CD4-positive, alpha-beta T cell treated with Interleukin-17A for 1 hour (primary cell): ENCODE measurements around the gene FER.

ENCODE experiments used
- DNase-seq: peaks from one replicate; pipeline ENCODE4 v3.0.0-alpha.2; 2020

FER gene

GRCh38 chr5:109192555-109193281, 445.0 kb downstream of the FER start:
- no peak for DNase-seq

GRCh38 chr5:109195667-109196066, 448.0 kb downstream of the FER start:
- DNase-seq: no peak

- no peak for DNase-seq
Measured at GRCh38 chr5:109196087-109196822, 448.6 kb downstream of the FER start.

DNA sequence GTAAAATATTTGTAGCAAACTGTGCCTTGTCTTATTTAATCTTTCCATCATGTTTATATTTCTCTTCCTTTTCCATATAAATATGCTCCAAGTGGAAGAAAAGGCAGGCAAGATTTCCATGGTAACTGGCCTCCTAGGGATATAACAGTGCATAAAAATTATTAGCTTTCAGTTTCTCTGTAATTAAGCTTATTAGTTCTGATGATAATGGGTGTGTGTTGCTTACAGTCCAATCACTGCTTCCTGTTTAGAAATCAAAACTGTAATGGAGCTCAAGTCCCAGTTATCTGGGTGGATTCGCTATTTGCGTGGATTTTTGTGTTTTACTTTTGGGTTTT, 449.1 kb downstream of the FER start:
- no peak for DNase-seq

DNA sequence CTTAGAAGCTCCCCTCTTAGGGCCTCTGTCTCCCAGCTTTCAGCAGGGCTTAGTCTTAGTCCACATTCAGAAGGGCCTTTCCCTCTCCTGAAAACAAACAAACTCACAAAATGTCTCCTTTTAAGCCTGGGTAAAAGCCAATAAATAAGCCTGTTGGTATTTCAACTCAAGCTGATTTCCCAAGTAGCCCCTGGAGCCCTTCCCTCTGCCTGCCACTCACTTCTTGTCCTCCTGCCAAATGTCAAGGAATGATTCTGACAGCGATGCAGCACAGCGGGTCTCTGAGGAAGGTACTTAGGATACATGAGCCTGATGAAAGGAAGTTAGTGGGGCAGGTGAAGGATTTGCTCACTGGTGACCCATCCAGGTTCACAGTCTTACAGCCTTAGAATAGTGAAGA, 451.6 kb downstream of the FER start:
- no peak for DNase-seq

DNA sequence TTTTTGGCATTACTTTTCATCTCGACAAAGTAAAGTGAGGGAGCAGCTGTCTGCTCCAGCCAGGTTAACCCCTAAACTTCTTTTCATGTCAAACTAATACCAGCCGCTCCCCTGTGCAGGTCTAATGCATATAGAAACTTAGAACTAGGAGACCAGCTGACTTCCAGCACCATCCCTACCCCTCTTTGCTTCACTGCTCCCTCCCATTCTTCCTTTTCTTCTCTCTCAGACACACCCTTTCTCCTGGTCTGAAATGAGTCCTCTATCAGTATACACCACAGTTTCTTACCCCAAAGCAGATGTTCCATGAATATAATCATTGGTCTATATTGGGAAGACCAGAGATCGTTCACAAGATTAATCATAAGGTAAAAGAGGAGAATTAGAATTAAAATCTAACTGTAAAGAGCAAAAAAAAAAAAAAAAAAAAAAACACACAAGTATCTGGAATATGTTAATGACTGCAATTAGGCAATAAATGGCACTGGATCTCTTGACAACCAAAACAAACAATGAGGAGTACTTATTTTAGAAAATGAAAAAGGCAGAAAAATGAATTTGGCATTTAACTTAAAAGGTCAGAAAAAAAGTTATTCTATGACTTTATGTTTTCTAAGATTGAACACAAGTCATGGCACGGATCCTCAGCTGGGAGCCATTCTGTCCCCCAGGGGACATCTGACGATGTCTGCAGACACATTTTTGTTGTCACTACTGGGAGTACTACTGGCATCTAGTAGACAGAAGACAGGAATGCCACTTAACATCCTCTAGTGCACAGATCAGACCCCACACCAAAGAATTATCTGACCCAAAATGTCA, 452.3 kb downstream of the FER start:
- DNase-seq: no peak

- no peak for DNase-seq
Measured at GRCh38 chr5:109215040-109215439, 467.3 kb downstream of the FER start.

- DNase-seq: no peak
Measured at GRCh38 chr5:109218818-109219217, 471.1 kb downstream of the FER start.

GRCh38 chr5:109223531-109223930, 475.8 kb downstream of the FER start:
- no peak for DNase-seq

DNA sequence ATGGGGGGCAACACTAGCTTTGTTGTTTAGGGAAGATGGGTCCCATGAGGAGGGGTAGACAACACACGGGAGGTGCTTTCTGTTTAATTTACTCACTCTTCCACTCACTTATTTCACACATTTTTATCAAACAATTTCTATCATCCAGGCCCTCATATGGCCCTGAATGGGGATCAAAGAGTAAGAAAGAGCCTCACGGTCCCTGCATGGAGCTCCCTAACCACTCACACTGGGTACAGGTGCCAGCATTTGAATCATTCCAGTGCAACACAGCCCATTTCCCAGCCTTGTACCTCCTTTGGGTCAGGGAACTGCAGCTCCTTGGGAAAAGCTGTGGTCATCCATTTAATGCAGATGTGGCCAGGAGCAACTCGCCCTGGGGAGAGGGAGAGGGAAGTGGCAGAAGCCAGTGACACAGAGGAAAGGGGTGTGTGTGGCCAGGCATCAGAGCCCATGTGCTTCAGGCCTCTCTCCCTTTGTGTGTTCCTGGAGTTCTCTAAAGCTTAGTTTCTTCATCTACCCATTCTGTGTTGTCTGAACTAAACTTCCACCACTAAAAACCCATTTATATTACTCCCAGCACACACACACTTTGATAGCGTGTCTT, 476.7 kb downstream of the FER start:
- no peak for DNase-seq

DNA sequence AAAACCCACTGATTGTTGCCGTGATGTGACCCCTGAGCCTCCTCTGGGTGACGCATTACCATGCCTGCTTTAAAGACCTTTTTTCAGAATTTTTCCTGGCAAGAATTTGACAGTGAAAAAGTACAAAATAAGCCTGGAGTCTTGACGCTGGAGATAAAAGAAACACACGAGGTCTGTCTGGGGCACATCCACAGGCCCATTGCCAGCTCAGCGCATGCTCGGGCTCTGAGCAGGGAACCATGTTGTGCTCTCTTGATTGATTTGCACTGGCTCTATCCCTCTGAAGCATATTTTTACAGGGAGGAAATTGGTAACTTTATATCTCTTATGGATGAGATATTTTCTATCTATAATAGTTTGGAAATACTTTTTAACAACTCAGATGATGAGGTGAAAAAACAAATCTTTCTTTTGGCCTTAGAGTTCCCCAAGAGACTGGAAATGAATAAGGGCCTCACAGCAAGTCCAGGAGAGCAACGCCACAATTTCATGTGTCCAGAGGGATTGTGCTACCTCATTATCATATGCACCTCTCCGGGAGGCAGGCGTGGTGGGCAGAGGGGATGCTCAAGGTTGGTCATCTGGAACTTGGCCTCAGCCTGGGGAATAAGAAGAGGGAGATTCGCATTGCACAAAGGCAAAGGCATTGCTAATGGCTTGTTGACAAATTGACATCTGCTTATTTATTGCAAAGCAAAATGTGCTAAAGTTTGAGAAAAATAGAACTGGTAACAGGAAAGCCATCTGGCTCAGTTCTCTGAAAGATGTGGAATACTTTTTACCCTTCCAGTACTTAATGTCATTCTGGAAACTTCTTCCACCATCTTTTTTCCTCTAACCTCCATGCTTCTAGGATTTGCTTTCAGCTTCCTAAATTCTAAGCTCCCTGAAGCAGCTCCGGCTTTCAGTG, 478.3 kb downstream of the FER start:
- no peak for DNase-seq

- no peak for DNase-seq
Measured at GRCh38 chr5:109230369-109230768, 482.7 kb downstream of the FER start.

DNA sequence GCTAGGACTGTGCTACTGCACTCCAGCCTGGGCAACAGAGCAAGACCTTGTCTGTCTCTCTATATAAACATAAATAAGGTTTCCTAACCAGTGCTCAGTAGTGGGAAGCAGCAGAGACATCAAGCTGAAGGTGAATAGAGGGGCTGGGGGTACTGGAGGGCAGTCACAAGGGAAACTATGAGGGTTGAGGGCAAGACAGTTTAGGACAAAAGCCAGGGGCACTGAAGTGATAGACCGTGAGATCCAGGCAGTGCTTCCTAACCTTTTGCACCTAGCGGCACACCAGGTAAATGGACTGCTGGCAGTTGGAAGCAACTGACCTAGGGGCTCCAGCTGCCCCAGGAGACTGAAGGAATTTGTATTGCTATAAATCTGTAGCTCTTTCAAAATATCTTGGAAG, 483.6 kb downstream of the FER start:
- DNase-seq: no peak

- DNase-seq: no peak
Measured at GRCh38 chr5:109234381-109234780, 486.7 kb downstream of the FER start.

- DNase-seq: no peak
Measured at GRCh38 chr5:109239456-109239855, 491.8 kb downstream of the FER start.

- DNase-seq: no peak
Measured at GRCh38 chr5:109242518-109242917, 494.8 kb downstream of the FER start.

GRCh38 chr5:109246395-109246794, 498.7 kb downstream of the FER start:
- DNase-seq: no peak
